Hindlimb muscle (tissue), 1 donor: ENCODE measurements around the gene RTN3. TPM values are rescaled to one million over a fixed set of nuclear protein-coding genes. Genes with fewer than 3 reads are reported as not detected.
"Not testable (repeated sequence)": the region's sequence is repeated elsewhere in the genome, so short reads cannot be mapped to it uniquely, and the experiment has no call there.

Experiments
- DNase-seq: peaks from one replicate; pipeline ENCODE4 v3.0.0-alpha.2; 2013
- polyA plus RNA-seq: library from polyadenylated mRNA; unstranded; fragments of 120-200 nt; gene quantifications from one replicate; pipeline ENCODE4 v1.2.1, GENCODE V29; 2013; ENCODE audit not compliant: insufficient read length

The RTN3 gene
- 56.8 TPM for polyA plus RNA-seq

- DNase-seq, result peak; percentile 99
Observed at GRCh38 chr11:63681321-63682065, at the start of gene RTN3. Gene RTN3, plus strand, starts transcription at chr11:63681500. Its CDS starts 137 bp downstream, at chr11:63681637.

- DNase-seq, result peak; percentile 48
Observed at GRCh38 chr11:63635762-63636465, 45.4 kb upstream of the RTN3 start.

- not testable (repeated sequence) for DNase-seq
Observed at GRCh38 chr11:63638436-63638835, 42.9 kb upstream of the RTN3 start.

- DNase-seq, result no peak
Observed at GRCh38 chr11:63639199-63639832, 42.0 kb upstream of the RTN3 start.

- DNase-seq, result no peak
Observed at GRCh38 chr11:63641727-63642126, 39.6 kb upstream of the RTN3 start.

- no peak for DNase-seq
Observed at GRCh38 chr11:63643205-63643604, 38.1 kb upstream of the RTN3 start.

GRCh38 chr11:63652671-63653070, 28.6 kb upstream of the RTN3 start:
- no peak for DNase-seq

GRCh38 chr11:63660972-63661371, 20.3 kb upstream of the RTN3 start:
- no peak for DNase-seq

GRCh38 chr11:63663809-63664208, 17.5 kb upstream of the RTN3 start:
- no peak for DNase-seq

- DNase-seq, result no peak
Observed at GRCh38 chr11:63666874-63667273, 14.4 kb upstream of the RTN3 start.

- DNase-seq, result no peak
Observed at GRCh38 chr11:63667995-63668795, 13.1 kb upstream of the RTN3 start.

- DNase-seq, result no peak
Observed at GRCh38 chr11:63670096-63670432, 11.2 kb upstream of the RTN3 start.

- DNase-seq, result peak; percentile 53
Observed at GRCh38 chr11:63670433-63671321, 10.6 kb upstream of the RTN3 start.

GRCh38 chr11:63671322-63672155, 9.8 kb upstream of the RTN3 start, which contains the start of gene ATL3:
Gene ATL3, minus strand, starts transcription at chr11:63671376. Its CDS starts 41 bp downstream, at chr11:63671335.
- DNase-seq, result peak; percentile 96

GRCh38 chr11:63672156-63672463, 9.2 kb upstream of the RTN3 start:
- DNase-seq, result no peak

- DNase-seq, result no peak
Observed at GRCh38 chr11:63672936-63673539, 8.3 kb upstream of the RTN3 start.

GRCh38 chr11:63673579-63673978, 7.7 kb upstream of the RTN3 start:
- no peak for DNase-seq

- no peak for DNase-seq
Observed at GRCh38 chr11:63680834-63681320, 423 bp upstream of the RTN3 start.

- DNase-seq, result peak; percentile 50
Observed at GRCh38 chr11:63682066-63683021, 1.0 kb downstream of the RTN3 start.
